Epithelial cell of prostate (primary cell): ENCODE results near the gene UACA.
"Not testable (repeated sequence)": the region's sequence is repeated elsewhere in the genome, so short reads cannot be mapped to it uniquely, and the experiment has no call there.

Source experiments
- DNase-seq: peaks from one replicate; pipeline ENCODE4 v3.0.0-alpha.2; 2011; ENCODE audit warnings: low read depth, low spot score
- H3K27ac ChIP-seq: fragments of 450-650 bp; 2 replicates; pipeline ENCODE4 v1.5.1; 2017; ENCODE audit warnings: mild to moderate bottlenecking

UACA gene

GRCh38 chr15:70633991-70634390, 129.4 kb downstream of the UACA start:
- H3K27ac ChIP-seq, result no peak overlapping the region
- no peak for DNase-seq

DNA sequence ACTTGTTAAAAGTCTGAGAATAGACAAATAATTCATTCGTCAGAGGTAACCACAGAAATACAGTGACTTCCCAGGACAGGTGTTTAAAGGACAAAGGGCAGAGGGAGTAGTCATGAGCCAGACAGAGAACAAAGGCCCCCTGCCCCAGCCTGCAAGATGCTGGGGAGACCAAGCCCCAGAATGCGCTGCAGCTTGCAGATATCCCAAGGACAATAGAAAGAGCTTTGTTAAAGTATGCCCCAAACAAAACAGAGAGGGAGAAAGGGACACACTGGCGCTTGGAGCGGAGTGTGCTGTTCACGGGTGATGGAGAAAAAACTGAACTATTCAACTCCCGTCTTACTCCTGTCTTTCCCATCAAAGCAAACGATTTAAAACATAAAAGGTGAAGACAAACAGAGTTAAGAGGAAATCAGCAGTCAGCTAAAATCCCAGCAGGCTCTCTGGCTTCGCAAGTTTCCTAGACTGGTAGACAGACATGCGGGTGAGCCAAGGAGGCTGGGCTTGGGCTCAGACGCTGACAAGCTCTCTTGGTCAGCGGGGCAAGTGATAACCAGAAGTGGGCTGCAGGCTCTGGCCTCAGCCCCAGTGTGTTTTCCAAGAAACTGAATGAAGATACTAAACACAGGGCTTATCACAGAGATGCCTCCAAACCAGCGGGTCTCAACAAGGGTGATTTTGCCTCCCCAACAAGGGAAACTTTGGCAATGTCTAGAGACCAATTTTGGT, 130.1 kb downstream of the UACA start:
- H3K27ac ChIP-seq, result no peak overlapping the region
- no peak for DNase-seq

- peak; percentile 93 for DNase-seq
- H3K27ac ChIP-seq, result no peak overlapping the region
Observed at GRCh38 chr15:70632491-70633102, 130.8 kb downstream of the UACA start.

DNA sequence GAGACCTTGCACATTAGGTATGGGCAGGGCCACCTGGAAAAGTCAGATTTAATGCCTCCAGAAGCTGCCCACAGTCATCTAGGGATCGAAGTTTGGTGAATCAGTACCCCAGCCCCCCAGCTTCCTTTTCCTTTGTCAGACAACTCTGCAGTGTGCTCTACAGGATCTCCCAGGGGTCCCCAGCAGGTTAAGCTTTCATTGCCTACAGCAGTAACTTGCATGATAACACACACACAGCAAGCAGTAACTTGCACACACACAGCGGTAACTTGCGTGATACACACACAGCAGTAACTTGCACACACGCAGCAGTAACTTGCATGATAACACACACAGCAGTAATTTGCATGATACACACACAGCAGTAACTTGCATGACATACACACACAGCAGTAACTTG, 131.3 kb downstream of the UACA start:
- no peak for DNase-seq
- H3K27ac ChIP-seq, result no peak overlapping the region

DNA sequence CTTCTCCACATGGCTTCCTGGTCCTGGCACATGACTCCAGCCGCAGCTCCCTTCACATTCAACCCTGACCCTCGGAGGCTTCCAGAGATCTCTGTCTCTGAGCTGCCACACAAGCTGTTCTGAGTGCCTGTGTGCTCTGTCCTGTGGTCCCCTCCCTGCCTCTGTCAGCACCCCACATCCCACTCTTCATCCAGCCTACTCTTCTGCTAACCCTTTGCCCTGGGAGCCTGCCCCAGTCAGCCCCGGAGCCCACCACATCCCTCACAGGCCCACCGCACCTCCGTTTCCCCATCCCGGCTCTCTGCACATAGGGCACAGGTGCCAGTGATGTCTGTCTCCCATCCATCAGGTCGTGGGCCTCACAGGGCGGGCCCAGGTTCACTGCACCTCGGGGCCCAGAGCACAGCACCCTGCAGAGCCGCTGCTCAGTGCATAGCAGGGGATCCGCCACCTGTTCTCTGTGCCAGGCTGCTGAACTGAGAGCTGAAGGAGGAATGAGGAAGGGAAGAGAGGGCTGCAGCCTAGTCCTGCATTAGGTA, 133.6 kb downstream of the UACA start:
- DNase-seq, result no peak

DNA sequence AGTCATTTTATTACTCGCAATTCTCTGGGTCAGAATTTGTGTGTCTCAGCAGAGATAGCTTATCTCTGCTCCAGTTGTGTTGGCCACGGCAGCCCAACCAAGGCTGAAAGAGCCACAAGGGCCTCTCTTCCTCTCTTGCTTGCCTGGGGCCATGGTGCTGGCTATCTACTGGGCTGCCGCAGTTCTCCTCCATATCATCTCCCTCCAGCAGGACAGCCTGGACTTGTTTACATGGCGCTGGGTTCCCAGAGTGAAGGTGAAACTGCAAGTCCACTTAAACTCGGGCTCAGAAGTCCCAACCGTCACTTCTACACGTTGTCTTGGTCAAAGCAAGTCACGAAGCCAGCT, 134.8 kb downstream of the UACA start:
- no peak overlapping the region for H3K27ac ChIP-seq
- DNase-seq, result no peak

More for the DNA sequence above, 133.6 kb downstream of the UACA start:
- H3K27ac ChIP-seq, result no peak overlapping the region

- no peak overlapping the region for H3K27ac ChIP-seq
- DNase-seq, result no peak
Observed at GRCh38 chr15:70627734-70628548, 135.4 kb downstream of the UACA start.

GRCh38 chr15:70627322-70627721, 136.0 kb downstream of the UACA start:
- DNase-seq, result no peak

GRCh38 chr15:70625438-70625837, 137.9 kb downstream of the UACA start:
- DNase-seq, result no peak
- H3K27ac ChIP-seq, result no peak overlapping the region

More at GRCh38 chr15:70627322-70627721, 136.0 kb downstream of the UACA start:
- H3K27ac ChIP-seq, result no peak overlapping the region

- no peak for DNase-seq
- H3K27ac ChIP-seq, result no peak overlapping the region
Observed at GRCh38 chr15:70625011-70625410, 138.3 kb downstream of the UACA start.

DNA sequence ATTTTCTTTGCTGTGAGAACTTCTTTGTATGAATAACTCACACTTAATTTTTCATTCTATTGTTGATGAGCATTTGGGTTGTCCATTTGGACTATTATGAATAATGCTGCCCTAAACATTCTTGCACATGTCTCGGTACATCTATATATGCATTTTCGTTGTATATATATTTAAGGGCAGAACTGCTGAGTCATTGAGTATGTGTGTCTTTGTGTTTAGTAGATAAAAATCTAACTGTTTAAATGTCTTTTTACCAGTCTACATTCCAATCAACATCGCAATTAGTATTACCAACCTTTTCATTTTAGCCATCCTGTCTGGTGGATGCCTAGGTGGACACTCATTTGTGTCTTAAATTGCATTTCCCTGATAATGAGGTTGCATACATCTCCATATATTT, 144.4 kb downstream of the UACA start:
- DNase-seq, result no peak
- no peak overlapping the region for H3K27ac ChIP-seq

GRCh38 chr15:70617911-70618287, 145.5 kb downstream of the UACA start:
- no peak for DNase-seq
- no peak overlapping the region for H3K27ac ChIP-seq

DNA sequence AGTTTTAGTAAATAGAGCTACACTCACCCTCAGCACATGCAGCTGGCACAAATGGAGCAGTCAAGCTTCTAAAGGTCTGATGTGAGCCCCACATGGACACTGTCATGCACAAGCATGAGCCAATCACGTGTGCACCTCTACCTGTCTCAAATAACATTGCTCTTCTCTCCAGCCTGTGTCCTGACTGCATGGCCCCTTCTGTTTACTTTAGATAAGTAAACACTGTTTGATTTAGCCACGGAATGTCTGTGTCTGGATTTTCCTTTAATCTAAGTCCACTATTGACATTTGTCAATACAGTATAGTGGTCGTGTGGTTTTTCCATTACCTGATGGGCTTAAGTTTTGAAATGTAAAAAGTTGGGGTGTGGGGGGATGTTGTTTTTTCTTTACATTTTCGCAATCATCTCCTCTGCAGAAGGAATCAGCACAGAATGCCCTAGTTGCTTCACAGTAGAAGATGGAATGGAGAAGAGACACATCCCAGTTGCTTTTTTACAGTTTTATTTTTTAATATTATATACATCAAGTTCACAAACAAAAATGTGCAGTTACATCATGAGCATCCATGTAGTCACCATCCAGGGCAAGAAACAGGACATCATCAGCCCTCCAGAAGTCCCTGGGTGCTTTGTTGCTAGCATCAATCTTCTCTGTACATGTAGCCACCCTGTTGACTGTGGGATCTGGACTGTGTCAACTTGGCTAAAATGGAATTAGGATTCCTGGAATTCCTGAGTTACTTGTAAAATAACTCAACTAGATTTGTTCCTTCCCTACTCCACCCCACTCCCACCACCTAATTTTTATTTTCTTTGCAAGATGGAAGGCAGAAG, 146.1 kb downstream of the UACA start:
- no peak overlapping the region for H3K27ac ChIP-seq
- DNase-seq, result no peak

- not testable (repeated sequence) for DNase-seq, H3K27ac ChIP-seq
Observed at GRCh38 chr15:70616311-70616756, 147.0 kb downstream of the UACA start.

- no peak for DNase-seq
Observed at GRCh38 chr15:70615435-70616310, 147.7 kb downstream of the UACA start.

GRCh38 chr15:70614221-70614620, 149.1 kb downstream of the UACA start:
- no peak for DNase-seq
- H3K27ac ChIP-seq, result no peak overlapping the region

More at GRCh38 chr15:70615435-70616310, 147.7 kb downstream of the UACA start:
- H3K27ac ChIP-seq, result no peak overlapping the region

- no peak overlapping the region for H3K27ac ChIP-seq
- DNase-seq, result no peak
Observed at GRCh38 chr15:70613271-70613670, 150.1 kb downstream of the UACA start.

DNA sequence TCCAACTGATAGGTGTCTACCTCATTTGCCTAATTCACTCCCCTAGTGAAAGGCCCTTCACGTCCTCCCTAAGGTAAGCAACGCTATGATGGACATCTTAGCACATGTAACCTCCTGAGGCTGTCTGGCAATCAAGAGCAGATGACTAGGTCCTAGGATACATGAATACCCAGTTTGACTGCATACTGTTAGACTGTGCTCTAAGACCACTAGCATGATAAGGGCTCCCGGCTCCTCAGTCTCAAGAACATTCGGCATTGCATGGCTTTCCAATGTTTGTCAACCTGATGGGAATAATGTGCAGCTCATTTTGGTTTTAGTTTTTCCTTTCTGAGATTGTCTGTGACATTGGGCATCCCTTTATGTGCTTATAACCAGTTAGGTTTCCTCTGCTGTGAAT, 152.1 kb downstream of the UACA start:
- H3K27ac ChIP-seq, result no peak overlapping the region
- no peak for DNase-seq

GRCh38 chr15:70610541-70610940, 152.8 kb downstream of the UACA start:
- no peak for DNase-seq
- no peak overlapping the region for H3K27ac ChIP-seq
